ENCODE measurements around the gene FILIP1L.

Gene FILIP1L

GRCh38 chr3:100093831-100094230, 20.5 kb downstream of the FILIP1L start:
- Mint-ChIP-seq H3K27me3 (no peaks in the 10 kb centered on the region), H3K4me3 (no peak overlapping the region), H3K9me3 (no peaks in the 10 kb centered on the region), H3K36me3 (peaks cover 7% of the 10 kb centered on the region), H3K27ac (peak overlapping the region; percentile 8), H3K4me1 (no peaks in the 10 kb centered on the region)

- Mint-ChIP-seq H3K4me1 (peaks cover 6% of the 10 kb centered on the region), H3K4me3 (no peak overlapping the region), H3K27me3 (no peaks in the 10 kb centered on the region), H3K9me3 (no peaks in the 10 kb centered on the region), H3K27ac (no peak overlapping the region), H3K36me3 (peaks cover 10% of the 10 kb centered on the region)
These were observed 23.7 kb downstream of the FILIP1L start for GRCh38 chr3:100090669-100091005.

GRCh38 chr3:100089812-100090668, 24.3 kb downstream of the FILIP1L start:
- peaks cover 6% of the 10 kb centered on the region for H3K4me1 Mint-ChIP-seq
- H3K27me3 Mint-ChIP-seq: no peaks in the 10 kb centered on the region
- no peak overlapping the region for H3K4me3 Mint-ChIP-seq
- H3K9me3 Mint-ChIP-seq: no peaks in the 10 kb centered on the region
- peaks cover 8% of the 10 kb centered on the region for H3K36me3 Mint-ChIP-seq
- H3K27ac Mint-ChIP-seq: no peak overlapping the region

GRCh38 chr3:100088735-100089368, 25.4 kb downstream of the FILIP1L start:
- no peak overlapping the region for H3K4me3 Mint-ChIP-seq

GRCh38 chr3:100087198-100087597, 27.1 kb downstream of the FILIP1L start:
- Mint-ChIP-seq H3K9me3 (no peaks in the 10 kb centered on the region), H3K27me3 (no peaks in the 10 kb centered on the region), H3K36me3 (peaks cover 8% of the 10 kb centered on the region), H3K4me1 (peaks cover 6% of the 10 kb centered on the region), H3K4me3 (no peak overlapping the region), H3K27ac (no peak overlapping the region)

More at GRCh38 chr3:100088735-100089368, 25.4 kb downstream of the FILIP1L start:
- no peaks in the 10 kb centered on the region for H3K9me3 Mint-ChIP-seq
- peaks cover 4% of the 10 kb centered on the region for H3K36me3 Mint-ChIP-seq
- H3K27ac Mint-ChIP-seq: no peak overlapping the region
- no peaks in the 10 kb centered on the region for H3K27me3 Mint-ChIP-seq
- H3K4me1 Mint-ChIP-seq: peaks cover 6% of the 10 kb centered on the region

GRCh38 chr3:100086401-100086800, 27.9 kb downstream of the FILIP1L start:
- no peaks in the 10 kb centered on the region for H3K9me3 Mint-ChIP-seq
- H3K4me3 Mint-ChIP-seq: no peak overlapping the region
- H3K27ac Mint-ChIP-seq: no peak overlapping the region
- peaks cover 8% of the 10 kb centered on the region for H3K36me3 Mint-ChIP-seq
- H3K27me3 Mint-ChIP-seq: no peaks in the 10 kb centered on the region
- H3K4me1 Mint-ChIP-seq: peaks cover 6% of the 10 kb centered on the region

GRCh38 chr3:100084100-100084806, 30.0 kb downstream of the FILIP1L start:
- H3K27me3 Mint-ChIP-seq: no peaks in the 10 kb centered on the region
- peaks cover 6% of the 10 kb centered on the region for H3K4me1 Mint-ChIP-seq
- no peak overlapping the region for H3K4me3 Mint-ChIP-seq
- H3K9me3 Mint-ChIP-seq: no peaks in the 10 kb centered on the region
- peaks cover 8% of the 10 kb centered on the region for H3K36me3 Mint-ChIP-seq
- no peak overlapping the region for H3K27ac Mint-ChIP-seq

- Mint-ChIP-seq H3K4me3 (no peak overlapping the region), H3K36me3 (peaks cover 6% of the 10 kb centered on the region), H3K27me3 (no peaks in the 10 kb centered on the region), H3K27ac (no peak overlapping the region), H3K9me3 (no peaks in the 10 kb centered on the region), H3K4me1 (peaks cover 6% of the 10 kb centered on the region)
These were observed 31.1 kb downstream of the FILIP1L start for GRCh38 chr3:100083209-100083608.

GRCh38 chr3:100082714-100083113, 31.6 kb downstream of the FILIP1L start:
- Mint-ChIP-seq H3K9me3 (no peaks in the 10 kb centered on the region), H3K36me3 (peaks cover 6% of the 10 kb centered on the region), H3K4me1 (peaks cover 6% of the 10 kb centered on the region), H3K27ac (no peak overlapping the region), H3K27me3 (no peaks in the 10 kb centered on the region), H3K4me3 (no peak overlapping the region)

- H3K4me3 Mint-ChIP-seq: no peak overlapping the region
- H3K27me3 Mint-ChIP-seq: no peaks in the 10 kb centered on the region
- H3K4me1 Mint-ChIP-seq: peaks cover 5% of the 10 kb centered on the region
- no peaks in the 10 kb centered on the region for H3K9me3 Mint-ChIP-seq
- no peak overlapping the region for H3K27ac Mint-ChIP-seq
- H3K36me3 Mint-ChIP-seq: peaks cover 6% of the 10 kb centered on the region
These were observed 32.2 kb downstream of the FILIP1L start for GRCh38 chr3:100081986-100082692.

- H3K36me3 Mint-ChIP-seq: peaks cover 4% of the 10 kb centered on the region
- no peak overlapping the region for H3K4me3 Mint-ChIP-seq
- H3K9me3 Mint-ChIP-seq: no peaks in the 10 kb centered on the region
- peaks cover 5% of the 10 kb centered on the region for H3K4me1 Mint-ChIP-seq
- no peak overlapping the region for H3K27ac Mint-ChIP-seq
- H3K27me3 Mint-ChIP-seq: no peaks in the 10 kb centered on the region
These were observed 33.0 kb downstream of the FILIP1L start for GRCh38 chr3:100081311-100081710.

- Mint-ChIP-seq H3K9me3 (no peaks in the 10 kb centered on the region), H3K27me3 (no peaks in the 10 kb centered on the region), H3K4me1 (peaks cover 12% of the 10 kb centered on the region), H3K27ac (no peak overlapping the region), H3K4me3 (no peak overlapping the region), H3K36me3 (peaks cover 5% of the 10 kb centered on the region)
These were observed 33.7 kb downstream of the FILIP1L start for GRCh38 chr3:100080573-100080972.

- no peaks in the 10 kb centered on the region for H3K9me3 Mint-ChIP-seq
- H3K4me1 Mint-ChIP-seq: peaks cover 20% of the 10 kb centered on the region
- H3K27me3 Mint-ChIP-seq: no peaks in the 10 kb centered on the region
- no peak overlapping the region for H3K4me3 Mint-ChIP-seq
- H3K27ac Mint-ChIP-seq: no peak overlapping the region
- H3K36me3 Mint-ChIP-seq: peaks cover 5% of the 10 kb centered on the region
These were observed 35.0 kb downstream of the FILIP1L start for GRCh38 chr3:100079328-100079727.

GRCh38 chr3:100076731-100077529, 37.4 kb downstream of the FILIP1L start:
- Mint-ChIP-seq H3K4me3 (no peak overlapping the region), H3K4me1 (peaks cover 44% of the 10 kb centered on the region), H3K27ac (no peak overlapping the region), H3K9me3 (no peaks in the 10 kb centered on the region), H3K36me3 (peaks cover 2% of the 10 kb centered on the region), H3K27me3 (no peaks in the 10 kb centered on the region)
